ENCODE data around the gene EEF1AKMT3.

Gene EEF1AKMT3

DNA sequence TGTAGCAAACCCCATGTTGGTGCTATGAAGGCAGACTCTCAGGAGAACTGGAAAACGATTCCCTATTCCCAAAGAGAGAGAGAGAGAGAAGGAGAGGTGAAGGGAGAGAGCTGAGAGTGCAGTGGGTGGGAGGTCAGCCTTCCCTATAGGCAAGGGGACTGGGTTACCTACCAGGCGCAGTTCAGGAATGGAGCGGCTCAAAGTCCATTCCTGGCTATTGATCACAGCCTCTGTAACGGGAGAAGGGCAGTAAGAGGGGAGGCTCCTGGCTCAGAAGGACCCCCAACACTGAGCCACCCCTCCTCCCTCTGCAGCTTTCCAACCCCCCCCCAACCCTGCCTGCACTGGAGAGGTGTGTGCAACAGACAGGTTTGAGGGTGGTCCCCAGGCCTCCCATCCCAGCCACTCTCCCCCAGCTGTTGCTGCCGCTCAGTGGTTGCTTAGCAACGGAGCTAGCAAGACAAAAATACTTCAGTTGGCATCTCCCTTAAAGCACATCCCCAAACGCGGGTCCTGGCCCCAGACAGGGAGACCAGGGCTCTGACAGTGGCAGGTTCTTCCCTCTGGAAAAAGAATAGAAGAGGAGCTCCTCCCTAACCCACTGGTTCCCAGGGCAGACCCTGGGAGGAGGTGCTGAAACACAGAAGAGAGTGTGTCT lies 37.1 kb upstream of the EEF1AKMT3 start:
- no peak for DNase-seq (ENCODE audit: low read depth in 2 of 2)

DNA sequence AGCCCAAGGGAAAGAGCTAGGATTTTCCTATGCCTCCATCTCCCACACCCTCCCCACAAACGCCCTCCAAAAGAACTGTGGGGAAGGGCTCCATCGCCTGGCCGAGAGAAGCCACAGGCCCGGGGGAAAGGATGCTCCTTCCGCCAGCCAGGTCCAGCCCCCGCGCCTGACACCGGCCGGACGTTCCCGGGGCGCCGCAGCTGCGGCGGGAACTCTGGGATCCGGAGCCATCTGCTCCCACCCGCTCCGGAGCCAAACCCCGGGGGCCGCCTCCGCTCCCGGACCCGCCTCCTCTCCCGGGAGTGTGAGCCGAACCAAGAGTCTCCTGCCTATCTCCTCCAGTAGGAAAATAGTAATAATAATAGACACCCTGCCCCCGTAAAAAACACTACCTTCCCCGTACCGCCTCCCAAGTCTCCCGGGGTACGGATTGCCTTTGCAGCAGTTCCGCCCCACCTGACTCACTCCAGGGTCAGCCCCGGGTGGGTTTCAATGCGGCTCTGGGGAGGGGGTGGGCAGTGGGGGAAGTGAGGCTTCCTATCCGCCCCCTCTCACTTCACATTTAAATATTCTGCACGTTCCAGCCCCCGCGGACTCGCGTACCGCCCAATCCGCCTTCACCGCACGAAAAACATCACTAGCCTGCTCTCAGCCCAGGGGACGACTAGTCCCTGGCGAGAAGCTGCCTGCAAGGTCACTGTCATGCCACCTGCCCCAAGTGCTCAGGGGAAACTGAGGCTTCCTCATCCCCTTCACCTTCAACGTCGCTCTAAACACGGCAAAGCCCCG lies 36.3 kb upstream of the EEF1AKMT3 start:
- no peak for DNase-seq (ENCODE audit: low read depth in 2 of 2)

DNA sequence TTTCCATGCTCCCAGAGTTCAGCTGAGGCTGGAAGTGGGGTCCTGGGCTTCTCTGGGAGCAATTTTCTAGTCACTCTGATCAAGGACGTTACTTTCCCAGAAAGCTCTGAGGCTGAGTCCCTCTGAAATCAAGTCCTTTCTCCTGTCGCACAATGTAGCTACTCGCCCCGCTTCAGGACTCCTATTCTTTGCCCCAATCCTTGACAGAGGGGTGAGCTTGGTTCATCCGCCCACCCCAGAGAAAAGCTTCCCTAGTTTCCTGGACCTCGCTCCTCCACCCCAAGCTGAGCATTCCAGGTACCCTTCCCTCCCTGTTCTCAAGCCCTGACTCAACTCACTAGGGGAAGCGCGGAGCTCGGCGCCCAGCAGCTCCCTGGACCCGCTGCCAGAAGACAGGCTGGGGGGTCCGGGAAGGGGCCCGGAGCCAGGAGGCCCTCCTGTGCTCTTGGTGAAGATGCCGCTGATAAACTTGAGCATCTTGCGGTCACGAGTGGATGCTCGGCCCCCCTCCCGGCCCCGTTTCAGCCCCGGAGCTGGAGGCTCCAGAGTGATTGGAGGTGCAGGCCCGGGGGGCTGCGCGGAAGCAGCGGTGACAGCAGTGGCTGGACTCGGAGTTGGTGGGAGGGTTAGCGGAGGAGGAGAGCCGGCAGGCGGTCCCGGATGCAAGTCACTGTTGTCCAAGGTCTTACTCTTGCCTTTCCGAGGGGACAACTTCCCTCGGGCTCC lies 35.5 kb upstream of the EEF1AKMT3 start:
- DNase-seq (ENCODE audit: low read depth in 2 of 2) = no peak

DNA sequence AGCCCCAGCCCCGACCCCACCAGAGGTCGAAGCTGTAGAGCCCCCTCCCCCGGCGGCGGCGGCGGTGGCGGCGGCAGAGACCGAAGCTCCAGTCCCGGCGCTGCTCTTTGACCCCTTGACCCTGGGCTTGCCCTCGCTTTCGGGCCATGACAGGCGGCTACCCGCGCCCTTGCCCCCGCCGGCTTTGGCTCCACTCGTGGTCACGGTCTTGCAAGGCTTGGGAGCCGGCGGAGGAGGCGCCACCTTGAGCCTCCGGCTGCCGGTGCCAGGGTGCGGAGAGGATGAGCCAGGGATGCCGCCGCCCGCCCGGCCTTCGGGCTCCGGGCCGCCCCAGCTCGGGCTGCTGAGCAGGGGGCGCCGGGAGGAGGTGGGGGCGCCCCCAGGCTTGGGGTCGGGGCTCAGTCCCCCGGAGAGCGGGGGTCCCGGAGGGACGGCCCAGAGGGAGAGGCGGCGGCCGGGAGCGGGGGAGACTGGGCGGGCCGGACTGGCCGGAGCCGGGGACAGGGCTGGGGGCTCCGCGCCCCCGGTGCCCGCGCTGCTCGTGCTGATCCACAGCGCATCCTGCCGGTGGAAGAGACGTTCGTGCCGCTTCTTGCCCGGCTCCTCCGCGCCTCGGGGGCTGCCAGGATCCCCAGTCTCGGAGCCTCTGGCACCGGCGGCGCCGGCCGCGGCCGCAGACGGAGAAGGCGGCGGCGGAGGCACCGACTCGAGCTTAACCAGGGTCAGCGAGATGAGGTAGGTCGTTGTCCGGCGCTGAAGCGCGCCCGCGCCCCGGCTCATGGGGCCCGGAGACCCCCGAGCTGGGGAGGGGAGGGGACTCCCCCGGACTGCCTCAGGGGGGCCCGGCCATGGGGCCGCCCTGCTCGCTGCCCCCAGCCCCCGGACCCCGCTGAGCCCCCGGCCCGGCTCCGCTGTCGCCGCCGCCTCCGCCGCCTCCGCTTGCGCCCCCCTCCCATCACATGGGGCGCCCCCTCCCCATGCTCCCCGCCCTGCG lies 34.6 kb upstream of the EEF1AKMT3 start:
- no peak for DNase-seq (ENCODE audit: low read depth in 2 of 2)

DNA sequence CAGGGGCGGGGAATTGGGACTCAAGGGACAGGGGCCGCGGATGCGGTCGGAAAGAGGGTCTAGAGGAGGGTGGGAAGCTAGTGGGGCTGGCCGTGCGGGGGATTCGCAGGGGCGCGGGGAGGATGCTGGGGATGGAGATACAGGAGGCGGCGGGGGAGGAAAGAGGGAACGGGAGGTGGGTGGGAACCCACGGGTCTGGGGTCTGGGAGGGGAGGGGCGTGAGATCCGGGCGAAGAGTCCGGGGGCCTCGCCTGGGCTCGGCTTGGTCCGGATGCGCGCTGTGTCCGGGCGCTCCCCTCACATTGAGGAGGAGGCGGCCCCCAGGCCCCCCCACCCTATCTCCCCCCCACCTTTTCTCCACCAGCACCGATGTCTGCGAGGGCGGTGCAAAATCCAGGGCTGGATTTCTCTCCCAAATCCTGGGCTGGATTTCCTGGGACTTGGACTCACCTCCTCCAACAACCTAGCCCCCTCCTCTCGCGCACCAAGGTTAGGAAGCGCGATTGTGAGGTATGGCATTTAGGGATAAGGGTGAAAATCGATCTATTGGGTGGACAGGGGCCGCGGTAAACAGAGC lies 33.7 kb upstream of the EEF1AKMT3 start, which contains the start of gene AGAP2:
Gene AGAP2 (minus strand): TSS at position 82 of the 577 bp plus-strand sequence. CDS start 496 bp downstream, outside the sequence.
- DNase-seq (ENCODE audit: low read depth in 2 of 2) = no peak

DNA sequence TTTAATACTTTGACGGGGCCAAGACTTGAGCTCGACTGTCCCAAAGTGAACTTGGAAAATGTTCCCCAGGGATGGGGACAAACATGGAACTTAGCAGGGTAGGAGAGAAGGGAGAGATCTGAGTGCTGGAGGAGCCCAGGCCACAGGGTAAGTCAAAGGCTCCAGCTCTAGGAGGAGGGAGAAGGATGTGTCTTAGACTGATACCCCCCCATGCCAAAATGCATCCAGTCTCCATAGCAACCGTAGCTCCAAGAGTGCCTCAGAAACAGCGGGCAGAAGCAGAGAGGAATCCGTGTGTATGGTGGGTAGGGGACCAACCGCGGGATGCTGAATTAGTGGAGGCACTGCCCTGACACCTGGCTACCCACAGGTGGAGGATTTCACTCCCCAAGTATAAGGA lies 33.0 kb upstream of the EEF1AKMT3 start:
- no peak for DNase-seq (ENCODE audit: low read depth in 2 of 2)

DNA sequence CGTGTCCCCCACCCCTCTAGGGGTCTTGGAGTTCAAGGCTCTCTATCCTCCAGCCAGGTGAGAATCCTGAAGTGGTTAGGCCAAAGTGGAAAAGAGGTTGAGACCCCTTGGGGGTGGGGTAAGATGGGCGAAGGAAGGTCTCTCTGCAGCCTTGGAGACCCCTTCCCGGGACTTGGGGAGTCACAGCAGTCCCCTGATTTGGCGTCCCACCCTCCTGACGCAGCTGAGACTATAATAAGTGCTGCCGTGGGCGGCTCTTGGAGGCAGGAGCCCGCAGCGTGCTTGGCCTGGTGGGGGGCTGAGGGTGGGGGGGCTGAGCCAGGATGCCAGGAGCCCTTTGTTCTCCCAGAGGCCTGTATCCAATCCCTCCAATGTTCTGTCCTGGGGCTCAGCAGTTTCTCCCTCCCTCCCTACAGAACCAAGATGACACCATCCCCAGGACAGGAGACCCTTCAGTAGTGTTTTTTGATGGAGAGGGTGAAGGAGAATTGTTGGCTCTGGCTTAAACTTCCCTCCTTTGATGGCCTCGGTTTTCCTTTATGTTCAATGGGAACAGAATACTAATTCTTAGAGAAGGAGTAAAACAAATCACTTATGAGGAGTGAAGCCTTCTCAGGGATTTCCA lies 32.4 kb upstream of the EEF1AKMT3 start:
- DNase-seq (ENCODE audit: low read depth in 2 of 2) = no peak

DNA sequence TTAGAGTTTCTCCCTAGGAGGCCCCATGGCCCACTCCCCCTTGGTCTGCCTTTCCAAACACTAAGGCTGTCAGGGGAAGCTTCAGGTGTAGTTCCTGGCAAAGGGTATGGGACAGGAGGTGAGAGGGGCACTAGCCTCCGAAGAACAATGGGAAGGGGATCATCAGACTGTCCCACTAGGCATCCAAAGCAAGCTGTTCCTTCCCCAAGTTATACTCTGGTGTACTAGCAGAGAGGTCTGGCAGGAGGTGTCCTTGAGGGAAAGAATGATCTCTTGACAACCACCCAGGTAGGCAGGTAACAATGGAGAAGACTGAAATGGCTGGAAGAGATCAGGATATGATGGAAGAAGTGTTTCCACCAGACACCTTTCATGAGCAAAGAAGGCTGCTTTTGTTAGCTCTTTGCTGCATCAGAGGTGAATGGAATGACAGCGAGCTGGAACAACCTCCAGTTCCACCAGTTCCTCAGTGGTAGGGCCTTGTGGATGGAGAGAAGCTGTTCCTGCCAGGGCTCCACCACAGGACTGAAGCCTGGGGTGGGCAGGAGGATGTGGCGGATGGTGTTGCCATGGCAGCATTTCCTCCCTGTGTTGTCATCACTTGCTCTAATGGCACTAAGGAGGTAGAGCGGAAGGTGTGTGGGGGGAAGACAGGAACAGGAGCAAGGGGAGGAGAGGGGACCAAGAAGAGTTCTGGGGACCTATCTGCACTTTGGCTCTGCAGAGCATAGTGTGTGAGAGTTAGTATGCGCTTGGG lies 31.6 kb upstream of the EEF1AKMT3 start:
- peak; percentile 52 to 59 for DNase-seq (ENCODE audit: low read depth in 2 of 2)

DNA sequence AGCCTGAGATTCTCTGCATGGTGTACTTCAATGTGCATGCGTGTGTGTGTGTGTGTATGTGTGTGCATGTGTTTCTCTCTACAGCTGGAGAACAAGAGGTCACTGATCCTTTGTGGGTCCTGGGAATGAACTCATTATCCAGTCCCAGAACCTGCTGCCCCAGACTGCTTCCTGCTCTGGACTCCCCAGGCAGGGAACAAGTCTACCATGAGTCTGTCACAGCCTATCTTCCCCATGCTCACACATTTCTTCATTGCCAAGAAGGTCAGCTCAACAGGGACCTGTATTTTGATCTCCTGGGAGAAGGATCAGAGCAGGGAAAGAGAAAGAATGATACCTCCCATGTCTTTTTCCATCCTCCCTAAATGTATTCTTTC lies 31.0 kb upstream of the EEF1AKMT3 start:
- DNase-seq (ENCODE audit: low read depth in 2 of 2) = no peak

DNA sequence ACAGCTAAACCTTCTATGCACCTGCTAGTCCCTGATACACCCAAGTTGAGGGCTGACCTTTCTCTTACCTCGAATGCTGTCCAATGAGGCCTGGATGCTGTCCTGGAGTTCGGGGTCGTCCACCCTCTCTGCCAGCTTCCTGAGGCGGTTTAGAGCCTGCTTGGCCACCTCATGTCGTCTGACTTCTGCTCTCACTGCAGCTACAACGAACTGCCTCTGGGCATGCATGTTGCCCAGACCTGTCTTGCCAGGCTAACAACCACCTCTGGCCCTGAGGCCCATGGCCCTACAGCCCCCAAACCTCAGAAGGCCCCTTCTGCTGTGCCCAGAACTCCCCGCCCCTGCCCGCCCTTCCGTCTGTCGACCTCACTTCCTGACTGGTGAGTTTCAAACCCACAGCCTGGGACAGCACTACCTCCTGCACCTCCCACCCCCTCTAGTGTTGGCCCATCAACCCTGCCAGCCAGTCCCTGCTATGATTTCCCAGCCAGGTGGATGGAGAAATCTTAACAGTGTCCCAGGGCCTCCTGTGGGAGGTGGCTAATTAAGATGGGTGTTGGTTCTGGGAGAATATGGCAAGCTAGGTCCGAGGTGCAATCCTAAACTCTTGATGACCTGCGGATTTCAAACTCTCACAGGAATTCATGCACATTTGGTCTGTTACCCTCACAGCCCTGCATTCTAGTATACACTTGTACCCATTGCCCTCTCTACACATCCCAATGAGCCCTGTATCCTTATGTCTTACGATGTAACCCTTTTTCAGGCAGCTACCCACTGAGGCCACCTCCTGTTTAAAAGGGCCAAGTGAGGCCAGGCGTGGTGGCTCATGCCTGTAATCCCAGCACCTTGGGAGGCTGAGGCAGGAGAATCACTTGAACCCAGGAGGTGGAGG lies 30.3 kb upstream of the EEF1AKMT3 start:
- peak; percentile 55 to 72 for DNase-seq (ENCODE audit: low read depth in 2 of 2)

DNA sequence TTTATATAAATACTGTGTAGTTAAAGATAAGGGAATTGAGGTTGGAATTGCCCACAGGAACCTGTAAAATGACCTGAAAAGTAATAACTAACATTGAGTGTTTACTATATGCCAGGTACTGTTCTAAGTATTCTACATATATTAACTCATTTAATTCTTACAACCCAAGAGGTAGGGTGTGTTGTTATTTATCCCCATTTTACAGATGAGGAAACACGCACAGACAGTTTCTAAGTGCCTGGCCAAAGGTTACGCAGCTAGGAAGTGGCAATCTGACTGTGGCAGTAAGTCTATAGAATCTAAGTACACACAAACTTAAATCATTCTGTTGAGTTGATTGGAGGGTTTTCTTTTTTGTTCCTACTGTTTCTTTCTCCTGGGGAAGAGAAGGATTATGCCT lies 28.6 kb upstream of the EEF1AKMT3 start:
- DNase-seq (ENCODE audit: low read depth in 2 of 2) = no peak

DNA sequence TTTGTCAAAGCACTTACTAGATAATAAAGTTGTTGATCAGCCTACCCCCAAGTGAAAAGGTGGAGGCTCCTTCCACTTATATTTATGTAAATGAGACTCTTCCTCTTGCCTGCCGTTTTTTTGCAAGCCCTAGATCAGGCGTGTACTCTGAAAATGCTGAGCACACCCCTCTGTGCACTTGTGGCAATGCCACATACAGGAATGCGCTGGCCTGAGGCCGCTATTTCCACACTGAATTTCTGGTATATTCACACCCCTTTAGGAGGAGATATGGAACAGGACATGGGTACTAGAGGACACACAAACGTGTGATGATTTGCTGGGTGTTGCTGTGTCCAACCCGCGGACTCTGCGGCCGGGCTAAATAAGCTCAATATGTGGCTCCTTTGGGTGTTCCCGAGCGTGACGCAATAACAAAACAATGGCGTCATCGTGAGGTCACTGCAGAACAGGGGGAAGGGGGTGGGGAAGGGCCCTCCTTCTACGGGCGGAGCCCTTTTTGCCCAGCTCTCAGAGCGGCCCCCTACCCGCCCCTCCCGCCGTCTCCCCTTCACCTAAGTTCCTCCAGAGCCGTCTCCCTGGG lies 28.1 kb upstream of the EEF1AKMT3 start:
- peak; percentile 34 to 71 for DNase-seq (ENCODE audit: low read depth in 2 of 2)

DNA sequence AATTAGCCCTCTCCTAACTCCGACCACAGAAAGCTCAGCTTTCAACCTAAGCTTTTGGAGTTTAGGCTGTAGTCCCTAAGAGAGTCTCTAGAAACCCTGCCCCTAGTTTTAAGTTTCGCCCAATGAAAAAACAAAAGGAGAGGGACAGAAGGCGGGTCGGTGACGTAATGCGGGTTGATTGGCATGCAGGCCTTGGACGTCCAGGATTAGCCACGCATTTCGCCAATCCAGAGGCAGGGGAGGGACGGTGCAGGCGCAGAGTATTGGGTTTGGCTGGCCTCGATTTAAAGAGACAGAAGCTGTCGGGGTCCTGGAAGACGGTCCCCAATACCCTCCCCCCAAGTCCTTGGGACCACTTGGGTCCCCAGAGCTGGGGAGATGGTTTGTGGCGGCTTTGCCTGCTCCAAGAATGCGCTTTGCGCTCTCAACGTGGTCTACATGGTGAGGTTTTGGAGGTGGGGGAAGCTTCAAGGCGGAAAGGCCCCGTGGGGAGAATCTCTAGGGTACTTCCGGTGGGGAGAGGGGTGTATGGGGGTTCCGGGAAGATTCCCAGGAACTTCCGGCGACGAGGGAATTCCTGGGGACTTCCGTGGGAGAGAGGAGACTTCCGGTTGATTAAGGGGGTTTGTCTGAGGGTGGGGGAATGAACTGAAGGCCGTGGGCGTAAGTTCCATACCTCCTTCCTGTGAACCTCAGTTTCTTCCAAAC lies 27.5 kb upstream of the EEF1AKMT3 start, which contains the start of gene TSPAN31:
Gene TSPAN31 (plus strand): TSS at position 263 of the 708 bp plus-strand sequence. CDS start 116 bp downstream, at position 379.
- DNase-seq (ENCODE audit: low read depth in 2 of 2) = peak; percentile 90 to 91

DNA sequence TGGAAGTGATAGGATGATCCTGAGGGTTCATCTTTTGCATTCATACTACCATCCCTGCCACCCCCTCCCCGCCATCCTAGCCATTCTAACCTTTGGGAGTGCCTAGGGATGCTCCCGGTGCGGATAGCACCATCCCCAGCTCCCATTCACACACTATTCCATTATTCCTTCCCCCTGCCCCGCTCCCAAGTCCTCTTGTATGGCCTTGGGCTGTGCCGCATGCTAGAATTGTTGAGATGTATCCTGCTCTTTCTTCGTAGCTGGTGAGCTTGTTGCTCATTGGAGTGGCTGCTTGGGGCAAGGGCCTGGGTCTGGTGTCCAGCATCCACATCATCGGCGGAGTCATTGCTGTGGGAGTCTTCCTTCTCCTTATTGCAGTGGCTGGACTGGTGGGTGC lies 26.9 kb upstream of the EEF1AKMT3 start:
- DNase-seq (ENCODE audit: low read depth in 2 of 2) = no peak

DNA sequence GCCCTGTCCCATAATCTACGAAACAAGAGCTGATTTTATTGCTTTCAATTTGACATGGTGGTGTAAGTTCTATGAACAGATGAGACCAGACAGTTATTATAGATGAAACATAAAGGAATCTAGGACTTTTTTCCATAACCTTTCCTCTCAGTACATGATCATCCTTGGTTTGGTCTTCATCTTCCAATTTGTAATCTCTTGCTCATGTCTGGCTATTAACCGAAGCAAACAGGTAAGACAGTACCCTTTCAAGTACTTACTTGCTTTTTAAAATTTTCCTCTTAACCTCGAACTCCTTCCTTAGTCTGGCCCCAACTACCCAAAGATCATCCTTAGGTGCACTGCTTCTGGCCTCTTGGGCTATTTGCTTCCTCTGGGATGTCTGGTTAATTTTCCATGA lies 26.4 kb upstream of the EEF1AKMT3 start:
- no peak for DNase-seq (ENCODE audit: low read depth in 2 of 2)

DNA sequence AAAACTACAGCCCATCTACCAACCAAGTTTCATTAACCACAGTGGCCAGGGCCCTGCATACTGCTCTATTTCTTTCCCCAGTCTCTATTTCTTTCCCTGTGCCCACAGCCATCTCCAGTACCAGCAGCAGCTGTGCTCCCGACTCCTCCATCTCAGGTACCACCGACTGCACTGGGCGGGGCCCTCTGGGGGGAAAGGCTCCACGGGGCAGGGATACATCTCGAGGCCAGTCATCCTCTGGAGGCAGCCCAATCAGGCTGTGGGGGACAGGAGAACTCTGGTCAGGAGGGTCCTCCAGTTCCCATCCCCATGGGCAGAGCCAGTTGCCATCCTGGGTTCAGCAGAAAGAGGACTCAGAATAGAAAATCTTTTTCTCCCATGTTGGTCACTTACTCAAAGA lies 23.4 kb upstream of the EEF1AKMT3 start:
- DNase-seq (ENCODE audit: low read depth in 2 of 2) = no peak

DNA sequence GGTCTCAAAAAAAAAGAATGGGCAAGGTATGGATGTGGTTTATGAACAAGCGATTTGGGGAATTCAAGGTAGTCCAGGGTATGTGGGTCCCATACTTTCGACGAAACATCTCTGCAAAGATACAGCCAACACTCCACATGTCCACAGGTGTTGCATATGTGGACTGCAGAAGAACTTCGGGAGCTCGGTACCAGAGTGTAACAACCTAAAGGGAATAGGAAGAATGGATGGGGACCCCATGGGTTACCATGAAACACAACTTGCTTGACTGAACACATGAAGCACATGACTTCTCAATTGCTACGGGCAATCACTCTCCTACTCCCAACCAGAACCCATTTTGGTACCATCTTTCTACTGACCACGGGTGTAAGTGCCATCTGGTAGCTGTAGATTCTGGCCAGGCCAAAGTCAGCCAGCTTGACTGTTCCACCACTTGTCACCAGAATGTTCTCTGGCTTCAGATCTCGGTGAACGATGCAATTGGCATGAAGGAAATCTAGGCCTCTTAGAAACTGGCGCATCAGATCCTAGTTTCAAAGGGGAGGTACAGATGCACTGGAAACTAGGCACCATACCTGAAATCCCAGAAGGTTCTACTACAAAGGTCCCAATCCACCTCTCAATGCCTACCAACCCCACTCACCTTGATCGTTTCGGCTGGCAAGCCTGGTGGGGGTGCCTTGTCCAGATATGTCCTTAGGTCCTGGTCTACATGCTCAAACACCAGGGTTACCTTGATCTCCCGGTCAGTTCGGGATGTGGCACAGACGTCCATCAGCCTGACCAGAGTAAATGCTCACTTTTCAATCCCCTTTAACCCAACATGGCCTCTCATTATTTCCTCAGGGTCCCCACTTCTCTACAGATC lies 21.6 kb upstream of the EEF1AKMT3 start:
- DNase-seq (ENCODE audit: low read depth in 2 of 2) = no peak

Data from stimulated activated CD8-positive, alpha-beta memory T cell treated with anti-CD3 and anti-CD28 coated beads, Interleukin-2, amount 100 ng/mL, for 48 hours (primary cell).